Vagina (tissue), 2 donors: ENCODE results near the gene TBXAS1.

Source experiments
- CTCF ChIP-seq, 3 experiments: fragments of 450-650 bp in 2 of 3; fragments of 200-600 bp in 1 of 3; sonication (generic) in 1 of 3; IDR thresholded peaks; one replicate each; pipeline ENCODE4 v1.5.1; 2017 to 2019; ENCODE audit warnings: antibody characterized with exemption in 3 of 3, mild to moderate bottlenecking in 2 of 3, moderate library complexity in 2 of 3
- POLR2A ChIP-seq, 2 donors: fragments of 450-650 bp; IDR thresholded peaks; one replicate each; pipeline ENCODE4 v1.6.1; 2017; ENCODE audit warnings: antibody characterized with exemption in 2 of 2, mild to moderate bottlenecking in 2 of 2, moderate library complexity in 2 of 2
- POLR2AphosphoS5 ChIP-seq, 2 donors: sonication (generic); formaldehyde crosslinking; IDR thresholded peaks; one replicate each; pipeline ENCODE4 v1.9.0; 2017; ENCODE audit warnings: antibody characterized with exemption in 2 of 2, mild to moderate bottlenecking in 2 of 2, low read depth in 1 of 2; ENCODE audit not compliant: insufficient read depth in 1 of 2

- TF ChIP-seq CTCF (IDR thresholded peaks at IDR 0.05), result no peak
- no peak for TF ChIP-seq POLR2A (IDR thresholded peaks at IDR 0.05)
- no peak for TF ChIP-seq POLR2AphosphoS5 (IDR thresholded peaks at IDR 0.05; ENCODE audit: insufficient read depth in 1 of 2, low read depth in 1 of 2)
Observed at GRCh38 chr7:139875821-139876241, 46.8 kb downstream of the TBXAS1 start.
